H1 (cell line): Measurements from ENCODE around the gene ASTN2.

ENCODE experiments used
- RAD21 ChIP-seq, 2 experiments: IDR thresholded peaks in 1 of 2; conservative IDR thresholded peaks in 1 of 2; 2 replicates each; pipeline ENCODE4 v1.6.1; 2011; ENCODE audit warnings: low read depth in 2 of 2, low read length in 2 of 2, improper control_type of control experiment in 1 of 2, inconsistent platforms in 1 of 2, mild to moderate bottlenecking in 1 of 2, moderate library complexity in 1 of 2
- TCF12 ChIP-seq: IDR thresholded peaks from 2 replicates; pipeline ENCODE4 v1.6.1; 2011; ENCODE audit warnings: low read depth, mild to moderate bottlenecking, low read length
- TF ChIP-seq, protein P1 (sequence below): IDR thresholded peaks from 2 replicates; pipeline ENCODE4 v1.6.1; 2012; ENCODE audit warnings: inconsistent platforms
- TF ChIP-seq, protein P2 (sequence below): IDR thresholded peaks from 2 replicates; pipeline ENCODE4 v1.6.1; 2011; ENCODE audit warnings: low read length, improper control_type of control experiment

DNA sequence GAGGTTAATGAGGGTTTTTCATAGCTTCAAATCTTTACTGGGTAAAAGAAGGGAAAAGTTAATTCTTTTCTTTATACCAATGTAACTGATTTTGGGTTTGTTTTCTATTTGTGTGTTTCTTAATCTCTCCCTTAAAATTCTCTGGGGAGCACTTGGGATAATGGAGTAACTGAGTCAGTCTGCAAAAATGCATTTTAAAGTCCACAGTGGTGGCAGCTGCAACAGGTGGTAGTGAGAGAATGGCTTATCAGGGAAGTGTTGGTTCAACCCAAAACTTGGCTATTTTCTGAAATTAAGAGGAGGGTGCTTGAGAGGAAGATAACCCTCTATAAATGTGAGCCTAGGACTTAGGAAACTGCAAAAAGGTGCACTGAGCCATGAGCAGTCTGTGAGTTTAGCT, 39.9 kb upstream of the ASTN2 start:
- TF ChIP-seq, protein P1, sequence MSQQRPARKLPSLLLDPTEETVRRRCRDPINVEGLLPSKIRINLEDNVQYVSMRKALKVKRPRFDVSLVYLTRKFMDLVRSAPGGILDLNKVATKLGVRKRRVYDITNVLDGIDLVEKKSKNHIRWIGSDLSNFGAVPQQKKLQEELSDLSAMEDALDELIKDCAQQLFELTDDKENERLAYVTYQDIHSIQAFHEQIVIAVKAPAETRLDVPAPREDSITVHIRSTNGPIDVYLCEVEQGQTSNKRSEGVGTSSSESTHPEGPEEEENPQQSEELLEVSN, result no peak
- TF ChIP-seq TCF12, result no peak
- TF ChIP-seq, protein P2, sequence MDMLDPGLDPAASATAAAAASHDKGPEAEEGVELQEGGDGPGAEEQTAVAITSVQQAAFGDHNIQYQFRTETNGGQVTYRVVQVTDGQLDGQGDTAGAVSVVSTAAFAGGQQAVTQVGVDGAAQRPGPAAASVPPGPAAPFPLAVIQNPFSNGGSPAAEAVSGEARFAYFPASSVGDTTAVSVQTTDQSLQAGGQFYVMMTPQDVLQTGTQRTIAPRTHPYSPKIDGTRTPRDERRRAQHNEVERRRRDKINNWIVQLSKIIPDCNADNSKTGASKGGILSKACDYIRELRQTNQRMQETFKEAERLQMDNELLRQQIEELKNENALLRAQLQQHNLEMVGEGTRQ, result no peak
- no peak for TF ChIP-seq RAD21 (IDR thresholded peaks at IDR 0.05 in 1 of 2, conservative IDR thresholded peaks at IDR 0.05 in 1 of 2; ENCODE audit: low read depth in 2 of 2, low read length in 2 of 2)
